IMR-90 (cell line): ENCODE data around the gene HEPACAM.

Source experiments
- BHLHE40 ChIP-seq: fragments of 150-350 bp; IDR thresholded peaks from 2 replicates; pipeline ENCODE4 v1.6.1; 2016; ENCODE audit warnings: mild to moderate bottlenecking, low read depth, low read length
- CTCF ChIP-seq: conservative IDR thresholded peaks from 2 replicates; pipeline ENCODE4 v1.5.1; 2012; ENCODE audit warnings: mild to moderate bottlenecking, low read depth, low read length, improper control_type of control experiment
- FOS ChIP-seq: fragments of 150-350 bp; IDR thresholded peaks from 2 replicates; pipeline ENCODE4 v1.6.1; 2016; ENCODE audit warnings: low read depth, low read length
- POLR2A ChIP-seq: IDR thresholded peaks from 2 replicates; pipeline ENCODE4 v1.6.1; 2012; ENCODE audit warnings: mild to moderate bottlenecking, low read depth, low read length
- RCOR1 ChIP-seq: IDR thresholded peaks from 2 replicates; pipeline ENCODE4 v1.6.1; 2012; ENCODE audit warnings: mild to moderate bottlenecking, low read length, improper control_type of control experiment; ENCODE audit not compliant: insufficient replicate concordance
- SMC3 ChIP-seq: fragments of 150-350 bp; IDR thresholded peaks from 2 replicates; pipeline ENCODE4 v1.6.1; 2016; ENCODE audit warnings: low read depth, mild to moderate bottlenecking, antibody characterized with exemption, low read length, moderate library complexity
- USF2 ChIP-seq: fragments of 150-350 bp; IDR thresholded peaks from 2 replicates; pipeline ENCODE4 v1.6.1; 2017; ENCODE audit warnings: mild to moderate bottlenecking, antibody characterized with exemption, low read length, low read depth

GRCh38 chr11:124895471-124895971 is 40.3 kb downstream of the HEPACAM start:
- TF ChIP-seq CTCF (no peak), FOS (no peak), POLR2A (no peak), SMC3 (no peak), RCOR1 (no peak), USF2 (no peak), BHLHE40 (no peak)
